ENCODE measurements around the gene SSH3.
A peak's percentile ranks its signal among the peaks of the same experiment; 100 is the strongest.

Gene SSH3

DNA sequence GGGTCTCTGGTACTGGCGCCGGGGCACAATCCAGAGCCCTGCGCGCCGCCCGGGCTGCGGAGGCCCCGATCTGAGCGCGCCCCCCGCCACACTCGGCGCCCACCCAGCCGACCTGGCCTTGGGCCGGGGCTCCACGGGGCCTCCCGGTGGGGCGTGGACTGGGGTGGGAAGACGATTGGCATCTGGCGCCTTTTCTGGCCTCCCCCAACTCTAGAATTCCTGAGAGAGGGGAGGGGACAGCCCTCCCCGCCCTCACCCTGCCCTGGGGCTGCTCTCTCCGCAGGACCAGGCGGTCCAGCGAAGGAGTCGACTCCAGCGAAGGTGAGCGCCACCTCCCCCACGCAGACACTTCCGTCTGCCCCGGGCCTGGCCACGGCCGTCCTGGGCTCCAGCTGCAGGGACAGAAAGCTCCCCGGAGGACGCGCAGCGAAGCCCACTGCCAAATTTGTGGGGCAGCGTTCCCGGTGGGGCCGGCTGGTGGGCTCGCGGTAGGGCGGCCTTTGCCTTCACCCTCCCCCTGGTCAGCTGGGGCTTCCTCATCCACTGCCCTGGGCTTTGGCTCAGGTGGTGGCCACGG is 593 bp downstream of the SSH3 start:
- Histone ChIP-seq H3K27ac (replicated peaks) (no peak overlapping the region), H3K4me3 (replicated peaks; ENCODE audit: insufficient read depth, low read length) (peak overlapping the region; percentile 57), H3K27me3 (ENCODE audit: insufficient read depth, poor library complexity, severe bottlenecking) (no peaks in the 10 kb centered on the region)
- no peak for TF ChIP-seq GABPA (IDR thresholded peaks at IDR 0.05; ENCODE audit: low read depth)
- TF ChIP-seq POLR2AphosphoS5 (IDR thresholded peaks at IDR 0.05; ENCODE audit: low read depth), result no peak
- TF ChIP-seq, protein P1, sequence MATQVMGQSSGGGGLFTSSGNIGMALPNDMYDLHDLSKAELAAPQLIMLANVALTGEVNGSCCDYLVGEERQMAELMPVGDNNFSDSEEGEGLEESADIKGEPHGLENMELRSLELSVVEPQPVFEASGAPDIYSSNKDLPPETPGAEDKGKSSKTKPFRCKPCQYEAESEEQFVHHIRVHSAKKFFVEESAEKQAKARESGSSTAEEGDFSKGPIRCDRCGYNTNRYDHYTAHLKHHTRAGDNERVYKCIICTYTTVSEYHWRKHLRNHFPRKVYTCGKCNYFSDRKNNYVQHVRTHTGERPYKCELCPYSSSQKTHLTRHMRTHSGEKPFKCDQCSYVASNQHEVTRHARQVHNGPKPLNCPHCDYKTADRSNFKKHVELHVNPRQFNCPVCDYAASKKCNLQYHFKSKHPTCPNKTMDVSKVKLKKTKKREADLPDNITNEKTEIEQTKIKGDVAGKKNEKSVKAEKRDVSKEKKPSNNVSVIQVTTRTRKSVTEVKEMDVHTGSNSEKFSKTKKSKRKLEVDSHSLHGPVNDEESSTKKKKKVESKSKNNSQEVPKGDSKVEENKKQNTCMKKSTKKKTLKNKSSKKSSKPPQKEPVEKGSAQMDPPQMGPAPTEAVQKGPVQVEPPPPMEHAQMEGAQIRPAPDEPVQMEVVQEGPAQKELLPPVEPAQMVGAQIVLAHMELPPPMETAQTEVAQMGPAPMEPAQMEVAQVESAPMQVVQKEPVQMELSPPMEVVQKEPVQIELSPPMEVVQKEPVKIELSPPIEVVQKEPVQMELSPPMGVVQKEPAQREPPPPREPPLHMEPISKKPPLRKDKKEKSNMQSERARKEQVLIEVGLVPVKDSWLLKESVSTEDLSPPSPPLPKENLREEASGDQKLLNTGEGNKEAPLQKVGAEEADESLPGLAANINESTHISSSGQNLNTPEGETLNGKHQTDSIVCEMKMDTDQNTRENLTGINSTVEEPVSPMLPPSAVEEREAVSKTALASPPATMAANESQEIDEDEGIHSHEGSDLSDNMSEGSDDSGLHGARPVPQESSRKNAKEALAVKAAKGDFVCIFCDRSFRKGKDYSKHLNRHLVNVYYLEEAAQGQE (IDR thresholded peaks at IDR 0.05; ENCODE audit: insufficient replicate concordance, low read depth), result no peak
- no peak for TF ChIP-seq SPI1 (IDR thresholded peaks at IDR 0.05; ENCODE audit: borderline replicate concordance, low read depth)
- TF ChIP-seq, protein P2, sequence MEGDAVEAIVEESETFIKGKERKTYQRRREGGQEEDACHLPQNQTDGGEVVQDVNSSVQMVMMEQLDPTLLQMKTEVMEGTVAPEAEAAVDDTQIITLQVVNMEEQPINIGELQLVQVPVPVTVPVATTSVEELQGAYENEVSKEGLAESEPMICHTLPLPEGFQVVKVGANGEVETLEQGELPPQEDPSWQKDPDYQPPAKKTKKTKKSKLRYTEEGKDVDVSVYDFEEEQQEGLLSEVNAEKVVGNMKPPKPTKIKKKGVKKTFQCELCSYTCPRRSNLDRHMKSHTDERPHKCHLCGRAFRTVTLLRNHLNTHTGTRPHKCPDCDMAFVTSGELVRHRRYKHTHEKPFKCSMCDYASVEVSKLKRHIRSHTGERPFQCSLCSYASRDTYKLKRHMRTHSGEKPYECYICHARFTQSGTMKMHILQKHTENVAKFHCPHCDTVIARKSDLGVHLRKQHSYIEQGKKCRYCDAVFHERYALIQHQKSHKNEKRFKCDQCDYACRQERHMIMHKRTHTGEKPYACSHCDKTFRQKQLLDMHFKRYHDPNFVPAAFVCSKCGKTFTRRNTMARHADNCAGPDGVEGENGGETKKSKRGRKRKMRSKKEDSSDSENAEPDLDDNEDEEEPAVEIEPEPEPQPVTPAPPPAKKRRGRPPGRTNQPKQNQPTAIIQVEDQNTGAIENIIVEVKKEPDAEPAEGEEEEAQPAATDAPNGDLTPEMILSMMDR (IDR thresholded peaks at IDR 0.05; ENCODE audit: insufficient read depth, low read length), result no peak
- no peak for DNase-seq (ENCODE audit: low read depth in 1 of 2, low spot score in 1 of 2)

DNA sequence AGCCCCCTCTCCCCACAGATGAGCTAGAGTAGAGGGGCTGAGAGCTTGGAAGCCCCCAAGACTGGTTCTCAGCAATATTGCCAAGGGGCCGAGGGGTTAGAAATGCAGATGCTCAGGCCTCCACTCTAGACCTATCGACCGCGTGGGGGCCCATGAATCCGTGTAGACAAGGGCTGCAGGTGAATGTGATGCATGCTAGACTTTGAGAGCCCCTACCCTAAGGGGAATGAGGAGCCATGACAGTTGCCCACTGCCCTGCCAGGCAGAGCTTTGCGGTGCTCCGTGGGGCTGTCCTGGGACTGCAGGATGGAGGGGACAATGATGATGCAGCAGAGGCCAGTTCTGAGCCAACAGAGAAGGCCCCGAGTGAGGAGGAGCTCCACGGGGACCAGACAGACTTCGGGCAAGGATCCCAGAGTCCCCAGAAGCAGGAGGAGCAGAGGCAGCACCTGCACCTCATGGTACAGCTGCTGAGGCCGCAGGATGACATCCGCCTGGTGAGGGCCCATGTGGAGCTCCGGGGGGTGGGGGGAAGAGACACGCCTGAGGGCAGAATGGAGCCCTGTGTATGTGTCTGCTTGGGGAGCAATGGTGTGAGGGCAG is 1.3 kb downstream of the SSH3 start:
- no peak overlapping the region for H3K27ac ChIP-seq (replicated peaks)
- DNase-seq (ENCODE audit: low read depth in 1 of 2, low spot score in 1 of 2), result no peak
- no peak overlapping the region for H3K4me3 ChIP-seq (replicated peaks; ENCODE audit: insufficient read depth, low read length)
- H3K27me3 ChIP-seq (ENCODE audit: insufficient read depth, poor library complexity, severe bottlenecking), result no peaks in the 10 kb centered on the region
- TF ChIP-seq GABPA (IDR thresholded peaks at IDR 0.05; ENCODE audit: low read depth) (no peak), POLR2AphosphoS5 (IDR thresholded peaks at IDR 0.05; ENCODE audit: low read depth) (no peak), SPI1 (IDR thresholded peaks at IDR 0.05; ENCODE audit: borderline replicate concordance, low read depth) (no peak)
- TF ChIP-seq, protein P1 (IDR thresholded peaks at IDR 0.05; ENCODE audit: insufficient replicate concordance, low read depth), result no peak
- TF ChIP-seq, protein P2 (IDR thresholded peaks at IDR 0.05; ENCODE audit: insufficient read depth, low read length), result no peak

DNA sequence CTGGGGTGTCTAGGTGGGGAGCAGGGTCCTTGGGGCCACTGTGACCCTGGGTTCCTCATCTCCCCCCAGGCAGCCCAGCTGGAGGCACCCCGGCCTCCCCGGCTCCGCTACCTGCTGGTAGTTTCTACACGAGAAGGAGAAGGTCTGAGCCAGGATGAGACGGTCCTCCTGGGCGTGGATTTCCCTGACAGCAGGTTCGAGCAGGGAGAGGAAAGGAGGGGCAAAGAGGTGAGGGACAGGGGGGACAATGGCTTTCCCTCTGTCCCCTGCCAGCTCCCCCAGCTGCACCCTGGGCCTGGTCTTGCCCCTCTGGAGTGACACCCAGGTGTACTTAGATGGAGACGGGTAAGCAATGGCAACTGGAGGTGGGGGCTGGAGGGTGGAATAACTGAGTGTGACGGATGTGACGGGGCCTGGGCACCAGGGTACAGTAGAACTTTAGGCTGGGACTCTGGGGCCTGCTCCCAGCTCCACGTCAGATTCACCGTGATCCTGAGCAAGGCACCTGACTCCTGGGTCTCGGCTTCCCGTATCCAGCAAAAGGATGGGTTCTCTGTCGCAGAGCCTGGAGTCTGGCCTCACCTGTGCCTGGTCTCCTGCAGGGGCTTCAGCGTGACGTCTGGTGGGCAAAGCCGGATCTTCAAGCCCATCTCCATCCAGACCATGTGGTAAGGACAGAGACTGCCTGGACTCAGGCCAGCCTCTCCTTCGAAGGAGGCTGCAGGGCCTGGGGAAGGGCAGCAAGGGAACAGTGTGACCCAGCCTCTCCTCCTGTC is 3.6 kb downstream of the SSH3 start:
- no peak for TF ChIP-seq POLR2AphosphoS5 (IDR thresholded peaks at IDR 0.05; ENCODE audit: low read depth)
- TF ChIP-seq, protein P2 (IDR thresholded peaks at IDR 0.05; ENCODE audit: insufficient read depth, low read length), result no peak
- no peak for TF ChIP-seq GABPA (IDR thresholded peaks at IDR 0.05; ENCODE audit: low read depth)
- Histone ChIP-seq H3K27me3 (ENCODE audit: insufficient read depth, poor library complexity, severe bottlenecking) (no peaks in the 10 kb centered on the region), H3K27ac (replicated peaks) (no peak overlapping the region), H3K4me3 (replicated peaks; ENCODE audit: insufficient read depth, low read length) (no peak overlapping the region)
- DNase-seq (ENCODE audit: low read depth in 1 of 2, low spot score in 1 of 2), result no peak

All from HL-60 (cell line).